ENCODE results near the gene MBL2.

- TF ChIP-seq CTCF (IDR thresholded peaks at IDR 0.05), result no peak
- TF ChIP-seq POLR2A (IDR thresholded peaks at IDR 0.05), result no peak
- no peak for TF ChIP-seq POLR2AphosphoS5 (IDR thresholded peaks at IDR 0.05)
Observed at GRCh38 chr10:52814506-52814905, 41.9 kb upstream of the MBL2 start.
